ENCODE results near the gene FAM171A1. TPM values are rescaled to one million over a fixed set of nuclear protein-coding genes. Genes with fewer than 3 reads are reported as not detected.
"Not testable (repeated sequence)": the region's sequence is repeated elsewhere in the genome, so short reads cannot be mapped to it uniquely, and the experiment has no call there.

The FAM171A1 gene
- total and polyA plus RNA-seq, 3 experiments from 2014 or later = 4.2 to 9.7 (median 4.9) TPM

GRCh38 chr10:15209827-15210509, 161.1 kb downstream of the FAM171A1 start:
- Mint-ChIP-seq H3K4me3 (peak overlapping the region; percentile 11 to 84 (median 65)), H3K27me3 (no peaks in the 10 kb centered on the region), H3K4me1 (peaks cover 45 to 62% (median 55%) of the 10 kb centered on the region in 3 donors), H3K9me3 (no peaks in the 10 kb centered on the region), H3K36me3 (peaks cover 0 to 23% (median 8%) of the 10 kb centered on the region in 3 donors), H3K27ac (peak overlapping the region; percentile 70 to 96 (median 88))
- Histone ChIP-seq H3K27me3 (ENCODE audit: insufficient read depth, low read length, poor library complexity, severe bottlenecking) (no peaks in the 10 kb centered on the region), H3K4me3 (ENCODE audit: low read length) (peak overlapping the region; percentile 48), H3K4me1 (ENCODE audit: insufficient read depth, low read length) (peaks cover 39% of the 10 kb centered on the region), H3K27ac (ENCODE audit: low read depth, low read length) (no peak overlapping the region), H3K36me3 (ENCODE audit: insufficient read depth, low read length) (no peaks in the 10 kb centered on the region), H3K9me3 (ENCODE audit: low read length) (no peaks in the 10 kb centered on the region)
- ChIA-PET POLR2A (interaction anchor here (0.7 to 1.4 kb wide), 2 partner anchors 41 to 111 kb away, joined by 4 to 20 read pairs; partner anchors contain the start of gene NMT2), CTCF (interaction anchor here (0.6 to 1.2 kb wide), 17 partner anchors 9 to 89 kb away, joined by 3 to 15 read pairs (median 4); partner anchors contain the start of gene NMT2)
- DNase-seq = peak; percentile 65 to 84 (median 71)

- ChIA-PET CTCF (no interaction called here), POLR2A (interaction anchor here (0.7 to 1.6 kb wide), 2 partner anchors 10 to 12 kb away, joined by 3 to 4 read pairs; no protein-coding TSS in a partner anchor)
- Mint-ChIP-seq H3K4me1 (peaks cover 47 to 72% (median 55%) of the 10 kb centered on the region in 3 donors), H3K9me3 (no peaks in the 10 kb centered on the region), H3K27ac (peak overlapping the region; percentile 94 to 98 (median 96)), H3K36me3 (peaks cover 3 to 9% (median 7%) of the 10 kb centered on the region in 3 donors), H3K27me3 (no peaks in the 10 kb centered on the region), H3K4me3 (peak overlapping the region; percentile 80 to 92 (median 85))
- Histone ChIP-seq H3K27me3 (ENCODE audit: insufficient read depth, low read length, poor library complexity, severe bottlenecking) (no peaks in the 10 kb centered on the region), H3K4me1 (ENCODE audit: insufficient read depth, low read length) (peaks cover 39% of the 10 kb centered on the region), H3K36me3 (ENCODE audit: insufficient read depth, low read length) (no peaks in the 10 kb centered on the region), H3K4me3 (ENCODE audit: low read length) (peak overlapping the region; percentile 10), H3K9me3 (ENCODE audit: low read length) (no peaks in the 10 kb centered on the region), H3K27ac (ENCODE audit: low read depth, low read length) (peak overlapping the region; percentile 49)
- DNase-seq = no peak
Measured at GRCh38 chr10:15208221-15208620, 162.9 kb downstream of the FAM171A1 start.

GRCh38 chr10:15207410-15207809, 163.7 kb downstream of the FAM171A1 start:
- H3K9me3 ChIP-seq (ENCODE audit: low read length); CTCF ChIA-PET; DNase-seq; H3K27ac ChIP-seq (ENCODE audit: low read depth, low read length); H3K4me3 ChIP-seq (ENCODE audit: low read length); H3K9me3 Mint-ChIP-seq; H3K36me3 Mint-ChIP-seq; H3K27me3 ChIP-seq (ENCODE audit: insufficient read depth, low read length, poor library complexity, severe bottlenecking); H3K36me3 ChIP-seq (ENCODE audit: insufficient read depth, low read length); H3K27me3 Mint-ChIP-seq: not testable (repeated sequence)
- H3K4me3 Mint-ChIP-seq = peak overlapping the region in 3 of 7 donors; percentile 85 to 87 (median 86)
- peaks cover 39% of the 10 kb centered on the region for H3K4me1 ChIP-seq (ENCODE audit: insufficient read depth, low read length)
- peak overlapping the region; percentile 94 to 98 (median 96) for H3K27ac Mint-ChIP-seq
- POLR2A ChIA-PET = interaction anchor here (0.7 kb wide), 1 partner anchor 10 kb away, joined by 4 read pairs; no protein-coding TSS in a partner anchor
- H3K4me1 Mint-ChIP-seq = peaks cover 47 to 80% (median 55%) of the 10 kb centered on the region in 3 donors

- Mint-ChIP-seq H3K9me3 (no peaks in the 10 kb centered on the region), H3K27me3 (no peaks in the 10 kb centered on the region), H3K4me3 (no peak overlapping the region), H3K36me3 (peaks cover 0 to 3% (median 2%) of the 10 kb centered on the region in 3 donors), H3K27ac (peak overlapping the region in 1 of 8 donors; percentile 10), H3K4me1 (peaks cover 22 to 72% (median 33%) of the 10 kb centered on the region in 3 donors)
- no peaks in the 10 kb centered on the region for H3K9me3 ChIP-seq (ENCODE audit: low read length)
- ChIA-PET POLR2A (interaction anchor here (1.8 kb wide), 1 partner anchor 33 kb away, joined by 7 read pairs; the partner anchor contains the start of gene NMT2), CTCF (interaction anchor here (1.7 kb wide), 1 partner anchor 33 kb away, joined by 3 read pairs; no protein-coding TSS in a partner anchor)
- H3K27ac ChIP-seq (ENCODE audit: low read depth, low read length) = no peak overlapping the region
- DNase-seq = no peak
- no peak overlapping the region for H3K4me3 ChIP-seq (ENCODE audit: low read length)
- no peaks in the 10 kb centered on the region for H3K36me3 ChIP-seq (ENCODE audit: insufficient read depth, low read length)
- H3K27me3 ChIP-seq (ENCODE audit: insufficient read depth, low read length, poor library complexity, severe bottlenecking) = no peaks in the 10 kb centered on the region
- H3K4me1 ChIP-seq (ENCODE audit: insufficient read depth, low read length) = peaks cover 12% of the 10 kb centered on the region
Measured at GRCh38 chr10:15202639-15203038, 168.4 kb downstream of the FAM171A1 start.

GRCh38 chr10:15202301-15202621, 168.8 kb downstream of the FAM171A1 start:
- not testable (repeated sequence) for H3K36me3 Mint-ChIP-seq; H3K36me3 ChIP-seq (ENCODE audit: insufficient read depth, low read length); DNase-seq; H3K27me3 Mint-ChIP-seq; H3K27ac Mint-ChIP-seq; H3K9me3 Mint-ChIP-seq; H3K4me3 ChIP-seq (ENCODE audit: low read length); H3K4me3 Mint-ChIP-seq; H3K27ac ChIP-seq (ENCODE audit: low read depth, low read length); H3K27me3 ChIP-seq (ENCODE audit: insufficient read depth, low read length, poor library complexity, severe bottlenecking); H3K9me3 ChIP-seq (ENCODE audit: low read length)
- ChIA-PET POLR2A (interaction anchor here (1.8 kb wide), 1 partner anchor 33 kb away, joined by 7 read pairs; the partner anchor contains the start of gene NMT2), CTCF (interaction anchor here (0.9 kb wide), 1 partner anchor 28 kb away, joined by 3 read pairs; no protein-coding TSS in a partner anchor)
- peaks cover 12% of the 10 kb centered on the region for H3K4me1 ChIP-seq (ENCODE audit: insufficient read depth, low read length)
- H3K4me1 Mint-ChIP-seq = peaks cover 21 to 72% (median 33%) of the 10 kb centered on the region in 3 donors

GRCh38 chr10:15201589-15202300, 169.3 kb downstream of the FAM171A1 start:
- Mint-ChIP-seq H3K36me3 (peaks cover 0 to 6% (median 2%) of the 10 kb centered on the region in 3 donors), H3K9me3 (no peaks in the 10 kb centered on the region), H3K27me3 (no peaks in the 10 kb centered on the region), H3K4me3 (no peak overlapping the region), H3K27ac (peak overlapping the region in 1 of 8 donors; percentile 29), H3K4me1 (peaks cover 20 to 72% (median 34%) of the 10 kb centered on the region in 3 donors)
- H3K36me3 ChIP-seq (ENCODE audit: insufficient read depth, low read length) = no peaks in the 10 kb centered on the region
- H3K27me3 ChIP-seq (ENCODE audit: insufficient read depth, low read length, poor library complexity, severe bottlenecking) = no peaks in the 10 kb centered on the region
- H3K9me3 ChIP-seq (ENCODE audit: low read length) = no peaks in the 10 kb centered on the region
- no peak overlapping the region for H3K4me3 ChIP-seq (ENCODE audit: low read length)
- no peak overlapping the region for H3K27ac ChIP-seq (ENCODE audit: low read depth, low read length)
- H3K4me1 ChIP-seq (ENCODE audit: insufficient read depth, low read length) = peaks cover 17% of the 10 kb centered on the region
- CTCF ChIA-PET = interaction anchor here (0.9 kb wide), 1 partner anchor 28 kb away, joined by 3 read pairs; no protein-coding TSS in a partner anchor
- POLR2A ChIA-PET = interaction anchor here (1.8 kb wide), 1 partner anchor 33 kb away, joined by 7 read pairs; the partner anchor contains the start of gene NMT2
- DNase-seq = no peak

- Mint-ChIP-seq H3K9me3 (no peaks in the 10 kb centered on the region), H3K4me3 (no peak overlapping the region), H3K4me1 (peaks cover 17 to 71% (median 31%) of the 10 kb centered on the region in 3 donors), H3K27me3 (peaks cover 0 to 1% of the 10 kb centered on the region in 2 donors), H3K27ac (no peak overlapping the region), H3K36me3 (peaks cover 0 to 13% (median 2%) of the 10 kb centered on the region in 3 donors)
- POLR2A ChIA-PET = no interaction called here
- Histone ChIP-seq H3K36me3 (ENCODE audit: insufficient read depth, low read length) (no peaks in the 10 kb centered on the region), H3K27ac (ENCODE audit: low read depth, low read length) (no peak overlapping the region), H3K4me1 (ENCODE audit: insufficient read depth, low read length) (peaks cover 20% of the 10 kb centered on the region), H3K27me3 (ENCODE audit: insufficient read depth, low read length, poor library complexity, severe bottlenecking) (no peaks in the 10 kb centered on the region), H3K4me3 (ENCODE audit: low read length) (no peak overlapping the region), H3K9me3 (ENCODE audit: low read length) (no peaks in the 10 kb centered on the region)
- CTCF ChIA-PET = interaction anchor here (1.3 to 1.4 kb wide), 2 partner anchors 9 to 11 kb away, joined by 4 to 5 read pairs; no protein-coding TSS in a partner anchor
- DNase-seq = no peak
Measured at GRCh38 chr10:15200626-15201025, 170.5 kb downstream of the FAM171A1 start.
